HCT116 (cell line): ENCODE data around the gene REPS2. TPM values are rescaled to one million over a fixed set of nuclear protein-coding genes. Genes with fewer than 3 reads are reported as not detected.

Experiments
- ATAC-seq: fragments of 200-7000 bp; cut with Tn5 transposase; 2 replicates; pipeline ENCODE4 v1.9.1; 2020; ENCODE audit warnings: mild to moderate bottlenecking, moderate library complexity
- BruUV-seq: library from RNA; stranded (reverse); fragments of 400-500 nt; replicated peaks from 2 replicates; lab custom pipeline; 2021; lab: Mats Ljungman, UMichigan
- CTCF ChIA-PET: fragments of 300-600 bp; sonication (Branson Sonifier 250); formaldehyde crosslinking; loops from one replicate; lab custom pipeline; 2021; ENCODE audit warnings: antibody characterized with exemption; lab: Charles Lee
- POLR2A ChIA-PET: fragments of 300-600, 350-600 bp; sonication (Branson Sonifier 250); formaldehyde crosslinking; loops from one replicate; lab custom pipeline; 2021; ENCODE audit warnings: antibody characterized with exemption; lab: Charles Lee
- RAD21 ChIA-PET, 2 experiments: fragments of 300-600 bp; sonication (Branson Sonifier 250); formaldehyde crosslinking; loops; one replicate each; lab custom pipeline; 2023; ENCODE audit warnings: low total read pairs in 2 of 2; ENCODE audit not compliant: uncharacterized antibody in 2 of 2, unreplicated experiment in 2 of 2, low non-redundant PET in 1 of 2; lab: Charles Lee
- DNase-seq: peaks from one replicate; pipeline ENCODE4 v3.0.0-alpha.2; 2010; ENCODE audit warnings: low read depth, low spot score
- H2AFZ ChIP-seq: fragments of 200-600 bp; shearing (Covaris generic), sonication (generic); 2 replicates; pipeline ENCODE4 v1.6.1; 2017; ENCODE audit warnings: low read depth, mixed run types, mixed read lengths, antibody characterized with exemption, low read length; ENCODE audit not compliant: poor library complexity, severe bottlenecking
- H3K27ac ChIP-seq: 2 replicates; pipeline ENCODE4 v1.5.1; 2012; ENCODE audit warnings: low read depth, low read length
- H3K27me3 ChIP-seq: fragments of 200-600 bp; sonication (generic); 2 replicates; pipeline ENCODE4 v1.6.1; 2016; ENCODE audit warnings: mixed run types, low read length, mixed read lengths; ENCODE audit not compliant: insufficient read depth
- H3K36me3 ChIP-seq, 2 experiments: fragments of 200-500 bp in 1 of 2; fragments of 200-600 bp in 1 of 2; sonication (Bioruptor generic) in 1 of 2; sonication (generic) in 1 of 2; 2 replicates each; pipeline versions ENCODE4 v1.5.1 to v1.6.1; 2014 to 2016; ENCODE audit warnings: low read length in 2 of 2, inconsistent platforms in 1 of 2, mixed read lengths in 1 of 2, mixed run types in 1 of 2; ENCODE audit not compliant: insufficient read depth in 2 of 2, control insufficient read depth in 1 of 2
- H3K4me1 ChIP-seq, 2 experiments: fragments of 200-600 bp in 1 of 2; sonication (generic) in 1 of 2; 2 replicates each; pipeline versions ENCODE4 v1.5.1 to v1.6.1; 2012 to 2017; ENCODE audit warnings: low read length in 2 of 2, inconsistent platforms in 1 of 2, mild to moderate bottlenecking in 1 of 2, mixed read lengths in 1 of 2, mixed run types in 1 of 2, moderate library complexity in 1 of 2; ENCODE audit not compliant: insufficient read depth in 2 of 2, control insufficient read depth in 1 of 2
- H3K4me2 ChIP-seq: fragments of 200-600 bp; sonication (generic); 2 replicates; pipeline ENCODE4 v1.6.1; 2017; ENCODE audit warnings: mixed run types, low read length, mixed read lengths
- H3K4me3 ChIP-seq, 2 experiments: fragments of 200-600 bp in 1 of 2; sonication (generic) in 1 of 2; replicated peaks in 1 of 2; 2 replicates each; pipeline ENCODE4 v1.5.1; 2011 to 2016; ENCODE audit warnings: low read length in 2 of 2, control low read depth in 1 of 2, low read depth in 1 of 2, mild to moderate bottlenecking in 1 of 2, mixed read lengths in 1 of 2, mixed run types in 1 of 2
- H3K79me2 ChIP-seq: fragments of 200-600 bp; sonication (generic); 2 replicates; pipeline ENCODE4 v1.6.1; 2017; ENCODE audit warnings: mild to moderate bottlenecking, mixed run types, low read length, moderate library complexity, mixed read lengths; ENCODE audit not compliant: insufficient read depth
- H3K9ac ChIP-seq: fragments of 200-600 bp; sonication (generic); 2 replicates; pipeline ENCODE4 v1.6.1; 2016; ENCODE audit warnings: low read length, mixed read lengths
- H3K9me2 ChIP-seq: fragments of 200-600 bp; sonication (generic), shearing (Covaris generic); 2 replicates; pipeline ENCODE4 v1.6.1; 2017; ENCODE audit warnings: mixed run types, mild to moderate bottlenecking, moderate library complexity; ENCODE audit not compliant: insufficient read depth
- H3K9me3 ChIP-seq, 2 experiments: fragments of 200-500 bp in 1 of 2; fragments of 200-600 bp in 1 of 2; sonication (Bioruptor generic) in 1 of 2; sonication (generic) in 1 of 2; 2 replicates each; pipeline ENCODE4 v1.6.1; 2014 to 2017; ENCODE audit warnings: low read length in 2 of 2, mixed read lengths in 2 of 2, inconsistent platforms in 1 of 2, low read depth in 1 of 2, mild to moderate bottlenecking in 1 of 2, mixed run types in 1 of 2, moderate library complexity in 1 of 2; ENCODE audit not compliant: control insufficient read depth in 1 of 2, insufficient read depth in 1 of 2
- H4K20me1 ChIP-seq: fragments of 200-600 bp; sonication (generic), shearing (Covaris generic); 2 replicates; pipeline ENCODE4 v1.6.1; 2017; ENCODE audit warnings: mixed run types, mild to moderate bottlenecking, moderate library complexity; ENCODE audit not compliant: insufficient read depth
- ELF1 ChIP-seq: IDR thresholded peaks from 2 replicates; pipeline ENCODE4 v1.6.1; 2012; ENCODE audit warnings: low read depth, borderline replicate concordance
- FOSL1 ChIP-seq: IDR thresholded peaks from 2 replicates; pipeline ENCODE4 v1.6.1; 2012; ENCODE audit warnings: low read depth
- JUND ChIP-seq: IDR thresholded peaks from 2 replicates; pipeline ENCODE4 v1.6.1; 2012
- RAD21 ChIP-seq: IDR thresholded peaks from 2 replicates; pipeline ENCODE4 v1.6.1; 2012; ENCODE audit warnings: low read depth, mild to moderate bottlenecking
- REST ChIP-seq: IDR thresholded peaks from 2 replicates; pipeline ENCODE4 v1.6.1; 2012; ENCODE audit warnings: low read depth
- SIN3A ChIP-seq: IDR thresholded peaks from 2 replicates; pipeline ENCODE4 v1.6.1; 2012; ENCODE audit warnings: low read depth
- SP1 ChIP-seq: IDR thresholded peaks from 2 replicates; pipeline ENCODE4 v1.6.1; 2012; ENCODE audit warnings: low read depth
- TCF7L2 ChIP-seq: IDR thresholded peaks from 2 replicates; pipeline ENCODE4 v1.7.0; 2011; ENCODE audit warnings: borderline replicate concordance, inconsistent platforms; ENCODE audit not compliant: insufficient read depth, insufficient read length; ENCODE audit errors: extremely low read depth
- YY1 ChIP-seq: IDR thresholded peaks from 2 replicates; pipeline ENCODE4 v1.6.1; 2011; ENCODE audit warnings: low read length, low read depth, moderate library complexity, mild to moderate bottlenecking; ENCODE audit not compliant: insufficient replicate concordance; ENCODE audit errors: extremely low read depth
- ZNF274 ChIP-seq: fragments of 200-500 bp; sonication (Bioruptor generic); IDR thresholded peaks from 2 replicates; pipeline ENCODE4 v1.6.1; 2014; ENCODE audit warnings: mild to moderate bottlenecking, low read depth, low read length, inconsistent platforms
- intact Hi-C: fragments of 100-400 bp; cut with micrococcal nuclease; formaldehyde crosslinking; loops from 2 replicates; pipeline ENCODE4 v1.10.0; 2022
- total RNA-seq: library from RNA; stranded (reverse); gene quantifications from one replicate; pipeline ENCODE4 v1.2.1, GENCODE V29; 2021; ENCODE audit not compliant: unreplicated experiment

REPS2 gene
- total RNA-seq, 1 experiment from 2014 or later = 4.5 TPM

GRCh38 chrX:17075004-17075403, 128.5 kb downstream of the REPS2 start:
- H3K9me3 ChIP-seq = no peaks in the 10 kb centered on the region
- peaks cover 0 to 13% of the 10 kb centered on the region in 2 experiments; a peak in 2 of 4 replicates for H3K4me1 ChIP-seq
- no peak overlapping the region for H2AFZ ChIP-seq
- H3K9ac ChIP-seq = no peak overlapping the region
- no peaks in the 10 kb centered on the region for H3K27me3 ChIP-seq
- no peak overlapping the region for H3K4me2 ChIP-seq
- no peak for ATAC-seq
- no peak overlapping the region for H3K4me3 ChIP-seq
- no peaks in the 10 kb centered on the region for H3K36me3 ChIP-seq
- CTCF ChIA-PET = no interaction called here
- POLR2A ChIA-PET = no interaction called here
- intact Hi-C loops = no loop called here
- H3K9me2 ChIP-seq = no peaks in the 10 kb centered on the region
- DNase-seq = no peak
- no peaks in the 10 kb centered on the region for H4K20me1 ChIP-seq
- RAD21 ChIA-PET = no interaction called here
- H3K79me2 ChIP-seq = no peaks in the 10 kb centered on the region
- BruUV-seq = no TSS peak
- H3K27ac ChIP-seq = no peak overlapping the region
- TF ChIP-seq RAD21 (no peak), TCF7L2 (no peak), REST (no peak), ZNF274 (no peak), ELF1 (no peak), SP1 (no peak), SIN3A (no peak), FOSL1 (no peak), JUND (no peak), YY1 (no peak)
